SK-N-SH (cell line): ENCODE measurements around the gene COLEC12. TPM values are rescaled to one million over a fixed set of nuclear protein-coding genes. Genes with fewer than 3 reads are reported as not detected.

Experiments used
- CTCF ChIA-PET: fragments of 300-600, 350-600 bp; formaldehyde crosslinking; extraction: SDS; loops from one replicate; lab custom pipeline; 2021; lab: Yijun Ruan, JAX
- POLR2A ChIA-PET: fragments of 350-600 bp; sonication (Branson Sonifier 250); formaldehyde crosslinking; extraction: SDS; loops from one replicate; lab custom pipeline; 2020; ENCODE audit warnings: antibody characterized with exemption, inconsistent platforms; lab: Yijun Ruan, JAX
- DNase-seq: peaks from one replicate; pipeline ENCODE4 v3.0.0; 2012
- H2AFZ ChIP-seq: fragments of 200-600 bp; sonication (generic); 2 replicates; pipeline ENCODE4 v1.8.1; 2016; ENCODE audit warnings: antibody characterized with exemption, mild to moderate bottlenecking, low read depth
- H3F3A ChIP-seq: fragments of 200-600 bp; sonication (generic); replicated peaks from 2 replicates; pipeline ENCODE3; 2016; ENCODE audit warnings: antibody characterized with exemption, mild to moderate bottlenecking; ENCODE audit not compliant: insufficient read depth
- H3K27ac ChIP-seq, 2 experiments: fragments of 200-500 bp in 1 of 2; fragments of 200-600 bp in 1 of 2; sonication (Bioruptor generic) in 1 of 2; sonication (generic), shearing (Covaris generic) in 1 of 2; 2 replicates each; pipeline versions ENCODE4 v1.5.1 to v1.6.1; 2014 to 2016; ENCODE audit warnings: low read depth in 2 of 2, inconsistent platforms in 1 of 2, low read length in 1 of 2, mild to moderate bottlenecking in 1 of 2, mixed read lengths in 1 of 2
- H3K27me3 ChIP-seq: fragments of 200-600 bp; sonication (generic), shearing (Covaris generic); 2 replicates; pipeline ENCODE4 v1.6.1; 2016; ENCODE audit warnings: mixed run types; ENCODE audit not compliant: insufficient read depth
- H3K36me3 ChIP-seq, 2 experiments: fragments of 200-500 bp in 1 of 2; fragments of 200-600 bp in 1 of 2; sonication (Bioruptor generic) in 1 of 2; sonication (generic) in 1 of 2; replicated peaks in 1 of 2; 2 replicates each; pipeline versions ENCODE3 to v1.5.1; 2014 to 2016; ENCODE audit warnings: low read length in 1 of 2, mild to moderate bottlenecking in 1 of 2; ENCODE audit not compliant: insufficient read depth in 2 of 2, control insufficient read depth in 1 of 2
- H3K4me1 ChIP-seq, 2 experiments: fragments of 200-500 bp in 1 of 2; fragments of 200-600 bp in 1 of 2; sonication (Bioruptor generic) in 1 of 2; sonication (generic), shearing (Covaris generic) in 1 of 2; 2 replicates each; pipeline versions ENCODE4 v1.5.1 to v1.6.1; 2014 to 2016; ENCODE audit warnings: low read depth in 1 of 2, low read length in 1 of 2, mixed run types in 1 of 2; ENCODE audit not compliant: insufficient read depth in 2 of 2, control insufficient read depth in 1 of 2
- H3K4me2 ChIP-seq: fragments of 200-600 bp; sonication (generic), shearing (Covaris generic); 2 replicates; pipeline ENCODE4 v1.6.1; 2017; ENCODE audit warnings: mixed run types
- H3K4me3 ChIP-seq, 2 experiments: fragments of 200-500 bp in 1 of 2; fragments of 200-600 bp in 1 of 2; sonication (Bioruptor generic) in 1 of 2; sonication (generic), shearing (Covaris generic) in 1 of 2; 2 replicates each; pipeline versions ENCODE4 v1.5.1 to v1.8.1; 2014 to 2016; ENCODE audit warnings: low read depth in 2 of 2, inconsistent platforms in 1 of 2, low read length in 1 of 2, mild to moderate bottlenecking in 1 of 2, mixed read lengths in 1 of 2, moderate library complexity in 1 of 2
- H3K79me2 ChIP-seq: fragments of 200-600 bp; sonication (generic); 2 replicates; pipeline ENCODE4 v1.8.1; 2017; ENCODE audit warnings: mild to moderate bottlenecking; ENCODE audit not compliant: insufficient read depth
- H3K9ac ChIP-seq: fragments of 200-600 bp; sonication (generic); 2 replicates; pipeline ENCODE4 v1.6.1; 2017; ENCODE audit warnings: mixed run types
- H3K9me2 ChIP-seq: fragments of 200-600 bp; sonication (generic); 2 replicates; pipeline ENCODE4 v1.6.1; 2017; ENCODE audit warnings: mixed run types
- H3K9me3 ChIP-seq: fragments of 200-600 bp; sonication (generic); 2 replicates; pipeline ENCODE4 v1.6.1; 2017; ENCODE audit warnings: mixed run types, mild to moderate bottlenecking, moderate library complexity
- H4K20me1 ChIP-seq: fragments of 200-600 bp; sonication (generic); 2 replicates; pipeline ENCODE4 v1.6.1; 2017; ENCODE audit warnings: mild to moderate bottlenecking, mixed run types; ENCODE audit not compliant: insufficient read depth
- CTCF ChIP-seq: fragments of 200-600 bp; sonication (generic); IDR thresholded peaks from 2 replicates; pipeline ENCODE4 v1.6.1; 2017; ENCODE audit warnings: antibody characterized with exemption, mild to moderate bottlenecking, moderate library complexity
- FOXJ3 ChIP-seq: sonication (generic); formaldehyde crosslinking; IDR thresholded peaks from 2 replicates; pipeline ENCODE4 v1.5.1; 2020; ENCODE audit warnings: mild to moderate bottlenecking, missing genetic modification reagents
- FOXM1 ChIP-seq: IDR thresholded peaks from 2 replicates; pipeline ENCODE4 v1.4.0; 2012; ENCODE audit warnings: low read depth, mild to moderate bottlenecking
- GABPA ChIP-seq: IDR thresholded peaks from 2 replicates; pipeline ENCODE4 v1.4.0; 2012; ENCODE audit warnings: low read depth, mild to moderate bottlenecking
- GATA2 ChIP-seq: sonication (generic); formaldehyde crosslinking; IDR thresholded peaks from 2 replicates; pipeline ENCODE4 v1.5.0; 2020; ENCODE audit warnings: mild to moderate bottlenecking, missing genetic modification reagents
- JUND ChIP-seq: IDR thresholded peaks from 2 replicates; pipeline ENCODE4 v1.4.0; 2012
- MAX ChIP-seq: IDR thresholded peaks from 2 replicates; pipeline ENCODE4 v1.4.0; 2012; ENCODE audit warnings: low read depth
- MEF2A ChIP-seq: IDR thresholded peaks from 2 replicates; pipeline ENCODE4 v1.4.0; 2012; ENCODE audit warnings: low read depth, borderline replicate concordance
- PBX3 ChIP-seq: IDR thresholded peaks from 2 replicates; pipeline ENCODE4; 2012
- POLR2AphosphoS5 ChIP-seq: IDR thresholded peaks from 2 replicates; pipeline ENCODE4 v1.6.1; 2012; ENCODE audit warnings: low read depth, low read length
- RAD21 ChIP-seq: IDR thresholded peaks from 2 replicates; pipeline ENCODE4 v1.6.1; 2012; ENCODE audit warnings: mild to moderate bottlenecking, low read length
- REST ChIP-seq: IDR thresholded peaks from 2 replicates; pipeline ENCODE4 v1.6.1; 2012; ENCODE audit warnings: mild to moderate bottlenecking, low read depth, low read length, moderate library complexity
- RFX5 ChIP-seq: IDR thresholded peaks from 2 replicates; pipeline ENCODE4 v1.6.1; 2012; ENCODE audit warnings: mild to moderate bottlenecking, improper control_type of control experiment, low read length
- SIN3A ChIP-seq: IDR thresholded peaks from 2 replicates; pipeline ENCODE4 v1.6.1; 2012; ENCODE audit warnings: low read depth, mild to moderate bottlenecking, low read length, moderate library complexity, borderline replicate concordance
- SMC3 ChIP-seq: IDR thresholded peaks from 2 replicates; pipeline ENCODE4 v1.6.1; 2012; ENCODE audit warnings: low read depth, low read length, improper control_type of control experiment
- TAF1 ChIP-seq: IDR thresholded peaks from 2 replicates; pipeline ENCODE4 v1.6.1; 2012; ENCODE audit warnings: low read depth, mild to moderate bottlenecking, low read length, moderate library complexity, borderline replicate concordance
- TCF12 ChIP-seq: IDR thresholded peaks from 2 replicates; pipeline ENCODE4 v1.4.0; 2012
- USF2 ChIP-seq: fragments of 150-350 bp; IDR thresholded peaks from 2 replicates; pipeline ENCODE4 v1.6.1; 2017; ENCODE audit warnings: antibody characterized with exemption, low read length, low read depth, borderline replicate concordance
- YY1 ChIP-seq: IDR thresholded peaks from 2 replicates; pipeline ENCODE4 v1.4.0; 2012; ENCODE audit warnings: low read depth, mild to moderate bottlenecking
- WGBS: methylation state at CpG from one replicate; pipeline ENCODE4 v1.1.6; 2017; ENCODE audit warnings: low lambda C conversion rate; 5-methylcytosine and 5-hydroxymethylcytosine counted together
- polyA plus RNA-seq, 3 experiments: library from polyadenylated mRNA; depleted of rRNA; stranded (reverse); fragments of >200 nt; gene quantifications; 2 replicates each; pipeline ENCODE4 v1.2.3, GENCODE V29; 2012

The COLEC12 gene
- polyA plus RNA-seq, 1 of the 3 experiments (the other 2 are of a cell fraction) = 41.2 TPM

GRCh38 chr18:341102-341501 lies 159.4 kb downstream of the COLEC12 start:
- H3K79me2 ChIP-seq = no peaks in the 10 kb centered on the region
- H4K20me1 ChIP-seq = no peaks in the 10 kb centered on the region
- H3K36me3 ChIP-seq = no peaks in the 10 kb centered on the region
- no peaks in the 10 kb centered on the region for H3K27me3 ChIP-seq
- POLR2A ChIA-PET = no interaction called here
- H3K9me3 ChIP-seq = no peaks in the 10 kb centered on the region
- no peak overlapping the region for H2AFZ ChIP-seq
- H3K9me2 ChIP-seq = no peaks in the 10 kb centered on the region
- H3F3A ChIP-seq = no peaks in the 10 kb centered on the region
- no peak for TF ChIP-seq TAF1
- no peak for TF ChIP-seq USF2
- TF ChIP-seq RAD21 = no peak
- no peak for TF ChIP-seq MAX
- TF ChIP-seq JUND = no peak
- no peak for TF ChIP-seq GATA2 (CRISPR knock-in tag)
- no peak for TF ChIP-seq FOXJ3
- no peak for TF ChIP-seq YY1
- TF ChIP-seq TCF12 = no peak
- no peak for TF ChIP-seq POLR2AphosphoS5
- no peak for TF ChIP-seq SMC3
- TF ChIP-seq REST = no peak
- no peak for TF ChIP-seq FOXM1
- no peak for TF ChIP-seq RFX5
- TF ChIP-seq SIN3A = no peak
- TF ChIP-seq PBX3 = no peak
- no peak for TF ChIP-seq CTCF
- TF ChIP-seq MEF2A = no peak
- no peak for TF ChIP-seq GABPA
- 94% methylated on average over 3 of the region's 3 CpGs for WGBS
- H3K4me2 ChIP-seq = no peak overlapping the region
- CTCF ChIA-PET = interaction anchor here (1.1 kb wide), 1 partner anchor 14 kb away, joined by 3 read pairs; no protein-coding TSS in a partner anchor
- DNase-seq = no peak
- H3K9ac ChIP-seq = no peak overlapping the region
- H3K27ac ChIP-seq = no peak overlapping the region
- H3K4me1 ChIP-seq = peaks cover 0 to 2% of the 10 kb centered on the region in 2 experiments; a peak in 1 of 4 replicates
- no peak overlapping the region for H3K4me3 ChIP-seq
